Cardiac muscle cell (in vitro differentiated cells and primary cell): ENCODE data around the gene FBXW2. TPM values are rescaled to one million over a fixed set of nuclear protein-coding genes. Genes with fewer than 3 reads are reported as not detected.
A peak's percentile ranks its signal among the peaks of the same experiment; 100 is the strongest.

Source experiments
- DNase-seq, 2 donors: peaks; one replicate each; pipeline versions ENCODE4 v3.0.0 to v3.0.0-alpha.2; 2010 to 2017; ENCODE audit warnings: low read depth in 1 of 2, low spot score in 1 of 2
- H3K27ac ChIP-seq: fragments of 200-600 bp; sonication (generic); 2 replicates; pipeline ENCODE4 v1.5.1; 2016
- H3K27me3 ChIP-seq: fragments of 200-600 bp; sonication (generic); 2 replicates; pipeline ENCODE4 v1.6.0; 2016; ENCODE audit warnings: control low read depth
- H3K36me3 ChIP-seq: fragments of 200-600 bp; sonication (generic); 2 replicates; pipeline ENCODE4 v1.5.1; 2016; ENCODE audit warnings: control low read depth
- H3K4me1 ChIP-seq: fragments of 200-600 bp; sonication (generic); 2 replicates; pipeline ENCODE4 v1.8.1; 2017; ENCODE audit warnings: low read depth, mild to moderate bottlenecking, mixed run types
- H3K4me3 ChIP-seq: fragments of 200-600 bp; sonication (generic); 2 replicates; pipeline ENCODE4 v1.5.1; 2016; ENCODE audit warnings: mild to moderate bottlenecking
- H3K9me3 ChIP-seq: fragments of 200-600 bp; sonication (generic); 2 replicates; pipeline ENCODE4 v1.5.1; 2017; ENCODE audit warnings: low read depth, mild to moderate bottlenecking, control low read depth
- CTCF ChIP-seq: IDR thresholded peaks from 2 replicates; pipeline ENCODE4 v1.5.1; 2012; ENCODE audit warnings: low read depth, mild to moderate bottlenecking, low read length
- polyA plus RNA-seq: library from polyadenylated mRNA; unstranded; fragments of >200 nt; fragmentation: Nextera tagmentation; extraction: Ambion mirVana; gene quantifications from 2 replicates; pipeline ENCODE4 v1.2.1, GENCODE V29; 2016
- total RNA-seq: library from RNA; depleted of rRNA; stranded (reverse); fragments of >200 nt; gene quantifications from 2 replicates; pipeline ENCODE4 v1.2.3, GENCODE V29; 2016

The FBXW2 gene
- total and polyA plus RNA-seq, 2 experiments from 2014 or later: 36.5 to 45.5 TPM

- DNase-seq: no peak
- H3K36me3 ChIP-seq: peaks cover 13% of the 10 kb centered on the region
- no peaks in the 10 kb centered on the region for H3K9me3 ChIP-seq
- TF ChIP-seq CTCF: no peak
- no peak overlapping the region for H3K27ac ChIP-seq
- no peaks in the 10 kb centered on the region for H3K27me3 ChIP-seq
- peaks cover 6% of the 10 kb centered on the region for H3K4me1 ChIP-seq
- H3K4me3 ChIP-seq: no peak overlapping the region
Observed at GRCh38 chr9:120761006-120761405, 32.2 kb downstream of the FBXW2 start.

DNA sequence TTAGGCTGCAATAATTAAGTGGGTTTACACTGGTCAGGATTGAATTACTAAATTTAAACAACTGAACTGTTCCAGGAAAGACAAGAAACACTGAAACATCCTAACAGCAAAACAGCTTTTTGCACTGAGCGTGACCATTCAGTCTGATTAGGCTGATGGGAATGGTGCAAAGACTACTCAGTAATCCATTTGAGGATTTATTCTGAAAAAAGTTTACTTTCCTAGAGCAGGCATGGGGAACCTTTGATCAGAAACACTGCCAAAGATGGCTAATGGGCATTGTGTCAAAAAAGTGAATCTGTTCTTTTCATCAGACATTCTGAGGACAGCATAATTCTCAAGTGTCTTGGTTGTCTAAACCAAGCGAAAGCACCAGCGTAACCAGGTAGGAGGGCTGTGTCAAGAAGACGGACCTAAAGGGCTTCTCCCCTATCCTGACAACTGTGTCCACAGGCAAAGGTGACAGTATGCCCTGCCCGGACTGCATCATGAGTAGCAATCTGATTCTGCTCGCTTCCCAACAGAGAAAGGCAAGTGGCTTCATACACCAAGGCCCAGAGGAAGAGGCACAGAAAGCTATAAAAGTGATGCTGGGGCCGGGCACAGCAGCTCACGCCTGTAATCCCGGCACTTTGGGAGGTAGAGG lies 33.3 kb downstream of the FBXW2 start:
- no peak for DNase-seq
- Histone ChIP-seq H3K9me3 (no peaks in the 10 kb centered on the region), H3K4me1 (no peaks in the 10 kb centered on the region), H3K27ac (no peak overlapping the region), H3K4me3 (no peak overlapping the region), H3K27me3 (no peaks in the 10 kb centered on the region), H3K36me3 (peaks cover 13% of the 10 kb centered on the region)
- no peak for TF ChIP-seq CTCF

DNA sequence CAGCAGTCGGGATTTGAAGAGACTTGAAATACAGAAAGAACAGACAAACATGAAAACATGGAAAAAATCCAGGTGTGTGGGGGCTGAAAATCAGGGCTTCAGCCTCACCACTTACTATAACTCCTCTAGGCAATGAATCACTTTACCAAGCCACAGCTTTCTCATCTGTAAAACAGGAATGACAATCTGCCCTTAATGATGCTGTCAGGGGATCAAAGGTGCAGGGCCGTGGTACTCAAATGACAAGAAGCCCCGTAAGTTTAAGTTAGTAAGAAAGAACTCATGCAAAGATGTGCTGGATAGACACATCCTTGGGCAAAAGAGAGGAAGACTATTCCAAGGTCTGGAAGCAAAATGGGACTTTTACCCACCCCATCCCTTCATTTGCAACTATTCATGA lies 34.7 kb downstream of the FBXW2 start:
- TF ChIP-seq CTCF: no peak
- peaks cover 1% of the 10 kb centered on the region for H3K36me3 ChIP-seq
- no peak for DNase-seq
- H3K4me3 ChIP-seq: no peak overlapping the region
- H3K4me1 ChIP-seq: no peaks in the 10 kb centered on the region
- peak overlapping the region; percentile 25 for H3K27ac ChIP-seq
- H3K27me3 ChIP-seq: no peaks in the 10 kb centered on the region
- no peaks in the 10 kb centered on the region for H3K9me3 ChIP-seq

GRCh38 chr9:120757026-120757913 lies 35.9 kb downstream of the FBXW2 start:
- no peak for DNase-seq
- no peak for TF ChIP-seq CTCF
- H3K9me3 ChIP-seq: no peaks in the 10 kb centered on the region
- H3K27ac ChIP-seq: no peak overlapping the region
- no peaks in the 10 kb centered on the region for H3K27me3 ChIP-seq
- H3K36me3 ChIP-seq: no peaks in the 10 kb centered on the region
- no peak overlapping the region for H3K4me3 ChIP-seq
- H3K4me1 ChIP-seq: no peaks in the 10 kb centered on the region

DNA sequence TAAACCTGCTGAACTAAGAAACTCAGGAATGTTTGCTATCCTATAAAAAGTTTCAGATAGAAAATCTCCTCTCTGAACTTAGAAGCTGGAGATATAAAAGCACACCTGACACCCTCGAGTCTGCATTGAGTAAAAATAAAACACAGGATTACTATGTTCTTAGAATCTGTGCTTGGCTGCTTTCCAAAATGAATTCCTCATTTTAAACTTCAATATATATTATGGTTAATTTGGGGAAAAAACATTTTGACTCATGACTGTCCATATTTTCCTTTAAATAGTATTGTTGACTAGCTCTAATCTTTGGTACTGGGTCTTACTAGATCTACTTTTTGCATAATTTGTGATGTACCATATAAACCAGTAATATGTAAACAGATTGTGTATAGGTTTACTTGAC lies 36.7 kb downstream of the FBXW2 start:
- Histone ChIP-seq H3K4me1 (no peaks in the 10 kb centered on the region), H3K27me3 (no peaks in the 10 kb centered on the region), H3K36me3 (no peaks in the 10 kb centered on the region), H3K9me3 (no peaks in the 10 kb centered on the region), H3K27ac (no peak overlapping the region), H3K4me3 (no peak overlapping the region)
- TF ChIP-seq CTCF: no peak
- no peak for DNase-seq
